GM12878 (cell line): ENCODE data around the gene THAP4. TPM values are rescaled to one million over a fixed set of nuclear protein-coding genes. Genes with fewer than 3 reads are reported as not detected.
A peak's percentile ranks its signal among the peaks of the same experiment; 100 is the strongest.

Source experiments
- ATAC-seq: fragments of 200-7000 bp; cut with Tn5 transposase; 3 replicates; pipeline ENCODE4 v1.9.1; 2020; ENCODE audit warnings: mild to moderate bottlenecking, moderate library complexity
- BruUV-seq: library from RNA; stranded (reverse); fragments of 400-500 nt; replicated peaks from 2 replicates; lab custom pipeline; 2021; lab: Mats Ljungman, UMichigan
- CTCF ChIA-PET: fragments of 300-600 bp; sonication (Branson Sonifier 250); formaldehyde crosslinking; extraction: SDS; loops from one replicate; lab custom pipeline; 2021; ENCODE audit warnings: inconsistent platforms; lab: Yijun Ruan, JAX
- POLR2A ChIA-PET: fragments of 350-600 bp; formaldehyde crosslinking; extraction: SDS; loops from one replicate; lab custom pipeline; 2021; ENCODE audit warnings: inconsistent platforms; lab: Charles Lee
- RAD21 ChIA-PET: fragments of 300-600 bp; sonication (Branson Sonifier 250); formaldehyde crosslinking; loops from one replicate; lab custom pipeline; 2023; ENCODE audit warnings: antibody characterized with exemption; ENCODE audit not compliant: unreplicated experiment; lab: Charles Lee
- SMC1A ChIA-PET: fragments of 300-600 bp; sonication (Branson Sonifier 250); formaldehyde crosslinking; loops from one replicate; lab custom pipeline; 2023; ENCODE audit not compliant: unreplicated experiment, uncharacterized antibody; lab: Charles Lee
- DNase-seq: peaks from one replicate; pipeline ENCODE4 v3.0.0-alpha.2; 2011; ENCODE audit warnings: low read depth, low spot score
- FAIRE-seq: peaks from 3 replicates; lab custom pipeline; 2011; peaks lifted over from hg19 to GRCh38; lab: Jason Lieb, UNC
- H2AFZ ChIP-seq: 2 replicates; pipeline ENCODE4 v1.6.0; 2011; ENCODE audit warnings: low read depth, low read length, control low read depth; ENCODE audit not compliant: control insufficient read depth
- H3K27ac ChIP-seq: 2 replicates; pipeline ENCODE4 v1.5.1; 2011; ENCODE audit warnings: control low read depth; ENCODE audit not compliant: control insufficient read depth, insufficient read depth
- H3K27me3 ChIP-seq, 2 experiments: replicated peaks in 1 of 2; 2 replicates each; pipeline versions ENCODE4 v1.6.0 to v1.6.1; 2011; ENCODE audit warnings: low read length in 1 of 2; ENCODE audit not compliant: control insufficient read depth in 2 of 2, insufficient read depth in 2 of 2
- H3K36me3 ChIP-seq, 2 experiments: 2 replicates each; pipeline ENCODE4 v1.5.1; 2011; ENCODE audit warnings: low read length in 1 of 2; ENCODE audit not compliant: control insufficient read depth in 2 of 2, insufficient read depth in 2 of 2
- H3K4me1 ChIP-seq: 2 replicates; pipeline ENCODE4 v1.6.1; 2011; ENCODE audit warnings: mild to moderate bottlenecking, low read length, moderate library complexity, mixed read lengths; ENCODE audit not compliant: control insufficient read depth, insufficient read depth
- H3K4me2 ChIP-seq: 2 replicates; pipeline ENCODE4 v1.6.0; 2011; ENCODE audit warnings: control low read depth; ENCODE audit not compliant: control insufficient read depth, insufficient read depth
- H3K4me3 ChIP-seq: fragments of 200-600 bp; sonication (generic); 2 replicates; pipeline ENCODE4 v1.5.1; 2016
- H3K79me2 ChIP-seq: 2 replicates; pipeline ENCODE4 v1.6.0; 2011; ENCODE audit warnings: low read length; ENCODE audit not compliant: control insufficient read depth, insufficient read depth
- H3K9ac ChIP-seq: 2 replicates; pipeline ENCODE4 v1.8.0; 2011; ENCODE audit warnings: low read length, control low read depth, mixed read lengths; ENCODE audit not compliant: control insufficient read depth, insufficient read depth
- H3K9me3 ChIP-seq: replicated peaks from 3 replicates; pipeline ENCODE4 v1.5.1; 2011; ENCODE audit warnings: mild to moderate bottlenecking, low read length; ENCODE audit not compliant: control insufficient read depth, insufficient read depth
- H4K20me1 ChIP-seq: 2 replicates; pipeline ENCODE4 v1.6.0; 2011; ENCODE audit not compliant: control insufficient read depth, insufficient read depth
- CBX5 ChIP-seq: sonication (generic); IDR thresholded peaks from 2 replicates; pipeline ENCODE4 v1.6.1; 2016; ENCODE audit warnings: low read depth, moderate library complexity, mild to moderate bottlenecking, inconsistent platforms
- EGR1 ChIP-seq, 2 experiments: IDR thresholded peaks; 1 replicate in 1 of 2; 2 replicates in 1 of 2; pipeline ENCODE4 v1.6.1; 2011 to 2012; ENCODE audit warnings: low read depth in 2 of 2, low read length in 2 of 2, borderline replicate concordance in 1 of 2, mild to moderate bottlenecking in 1 of 2, moderate library complexity in 1 of 2
- NFYB ChIP-seq: IDR thresholded peaks from 2 replicates; pipeline ENCODE4 v1.6.1; 2011; ENCODE audit warnings: low read depth, mild to moderate bottlenecking, low read length, improper control_type of control experiment, moderate library complexity; ENCODE audit not compliant: insufficient read depth
- RUNX3 ChIP-seq: IDR thresholded peaks from 2 replicates; pipeline ENCODE4 v1.6.1; 2012; ENCODE audit warnings: low read length, inconsistent platforms
- WGBS: methylation state at CpG from one replicate; pipeline ENCODE4 v1.1.6; 2016; ENCODE audit warnings: low lambda C conversion rate; ENCODE audit not compliant: insufficient replicate concordance, insufficient coverage; ENCODE audit errors: missing lambda C conversion rate; 5-methylcytosine and 5-hydroxymethylcytosine counted together
- in situ Hi-C: fragments of 300-500 bp; cut with MboI; formaldehyde crosslinking; loops from 9 replicates; pipeline ENCODE4 v1.14.3; 2018; ENCODE audit warnings: mixed read lengths
- intact Hi-C: fragments of 100-400 bp; cut with micrococcal nuclease; formaldehyde crosslinking; loops from one replicate; pipeline ENCODE4 v1.14.2; 2022; ENCODE audit not compliant: unreplicated experiment
- polyA plus RNA-seq, 11 experiments: library from polyadenylated mRNA; depleted of rRNA in 4 of 11; unstranded in 6 of 11; stranded (reverse) in 5 of 11; fragments of >200 nt; fragmentation: Nextera tagmentation in 4 of 11; fragmentation: Illumina TruSeq in 1 of 11; extraction: Ambion mirVana in 4 of 11; extraction: Trizol in 1 of 11; gene quantifications; 1 replicate in 1 of 11; 2 replicates in 10 of 11; pipeline versions ENCODE4 v1.2.1 to v1.2.3, GENCODE V29; 2011 to 2016; ENCODE audit warnings: inconsistent platforms in 2 of 11, missing spikeins in 2 of 11, low read depth in 1 of 11
- total RNA-seq, 4 experiments: library from RNA; depleted of rRNA in 3 of 4; stranded (reverse); fragments of >200 nt in 3 of 4; fragmentation: Illumina TruSeq in 1 of 4; extraction: Trizol in 1 of 4; gene quantifications; 2 replicates each; pipeline versions ENCODE4 v1.2.1 to v1.2.3, GENCODE V29; 2013 to 2021

Gene THAP4
- total and polyA plus RNA-seq, 10 of the 15 experiments (the other 5 are each of a cell fraction or from before 2014, with no cell fraction given) = 12.9 to 67.7 (median 44.5) TPM

DNA sequence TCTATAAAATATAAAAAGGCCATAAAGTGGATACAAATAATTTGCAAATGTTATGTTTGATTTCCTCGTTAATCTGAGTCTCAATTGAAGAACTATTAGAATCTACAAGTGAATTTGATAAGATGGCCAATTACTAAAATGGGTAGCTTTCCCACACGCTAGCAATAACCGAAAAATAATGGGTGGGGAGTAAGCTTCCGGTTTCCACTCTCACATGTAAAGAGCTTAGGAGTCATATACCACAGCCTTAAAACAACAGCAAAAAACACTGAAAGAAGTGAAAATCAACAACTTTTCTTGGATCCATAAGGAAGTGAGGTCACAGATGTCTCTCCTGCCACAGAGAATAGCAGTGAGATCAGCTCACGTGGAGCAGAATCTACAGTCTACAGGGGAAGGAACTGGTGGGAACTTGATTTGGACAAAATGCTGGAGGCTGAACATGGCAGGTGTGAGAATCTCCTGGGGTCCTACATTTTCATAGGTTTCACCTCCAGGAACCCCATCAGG lies 18.6 kb downstream of the THAP4 start:
- peaks cover 29% of the 10 kb centered on the region for H3K79me2 ChIP-seq
- H3K4me1 ChIP-seq = peaks cover 9% of the 10 kb centered on the region
- H3K27ac ChIP-seq = peak overlapping the region; percentile 77
- no peak overlapping the region for H3K9ac ChIP-seq
- in situ Hi-C loops = no loop called here
- DNase-seq (peak; percentile 11), FAIRE-seq (no peak), ATAC-seq (peak; percentile 50)
- RAD21 ChIA-PET = interaction anchor here (0.7 to 1.0 kb wide), 2 partner anchors 68 to 400 kb away, joined by 3 read pairs; partner anchors contain the start of gene DTYMK
- SMC1A ChIA-PET = interaction anchor here (0.6 to 1.5 kb wide), 2 partner anchors 17 to 260 kb away, joined by 3 to 5 read pairs; no protein-coding TSS in a partner anchor
- H3K4me2 ChIP-seq = peak overlapping the region; percentile 95
- H4K20me1 ChIP-seq = no peaks in the 10 kb centered on the region
- peaks cover 2 to 4% of the 10 kb centered on the region in 2 experiments for H3K36me3 ChIP-seq
- POLR2A ChIA-PET = interaction anchor here (0.5 to 1.5 kb wide), 4 partner anchors 8 to 266 kb away, joined by 3 to 10 read pairs (median 4); no protein-coding TSS in a partner anchor
- no peak overlapping the region for H2AFZ ChIP-seq
- CTCF ChIA-PET = interaction anchor here (0.6 to 2.0 kb wide), 3 partner anchors 8 to 260 kb away, joined by 3 to 7 read pairs (median 5); no protein-coding TSS in a partner anchor
- H3K4me3 ChIP-seq = no peak overlapping the region
- H3K9me3 ChIP-seq = no peaks in the 10 kb centered on the region
- WGBS = 64% methylated on average over 5 of the region's 5 CpGs
- H3K27me3 ChIP-seq = no peaks in the 10 kb centered on the region
- TF ChIP-seq EGR1 (IDR thresholded peaks at IDR 0.05; ENCODE audit: borderline replicate concordance in 1 of 2, low read depth in 2 of 2, low read length in 2 of 2) = no peak
- no peak for TF ChIP-seq CBX5
- no peak for TF ChIP-seq NFYB
- 0 out of 2 replicates have a peak, but pooled peaks have one; percentile 4 for TF ChIP-seq RUNX3
- no TSS peak for BruUV-seq
- intact Hi-C loops = loop anchor here (10.0 kb wide), 1 partner anchor 264 kb away; the partner anchor contains the start of gene FARP2
